Panc1 (cell line): ENCODE data around the gene BABAM2. TPM values are rescaled to one million over a fixed set of nuclear protein-coding genes. Genes with fewer than 3 reads are reported as not detected.

Source experiments
- ATAC-seq: fragments of 200-7000 bp; cut with Tn5 transposase; 2 replicates; pipeline ENCODE4 v1.9.1; 2020; ENCODE audit warnings: mild to moderate bottlenecking, moderate library complexity
- BruUV-seq: library from RNA; stranded (reverse); fragments of 400-500 nt; replicated peaks from 2 replicates; lab custom pipeline; 2021; lab: Mats Ljungman, UMichigan
- CTCF ChIA-PET: fragments of 300-600 bp; sonication (Branson Sonifier 250); formaldehyde crosslinking; loops from one replicate; lab custom pipeline; 2022; ENCODE audit warnings: antibody characterized with exemption; lab: Charles Lee
- POLR2A ChIA-PET: fragments of 300-600 bp; sonication (Branson Sonifier 250); formaldehyde crosslinking; loops from one replicate; lab custom pipeline; 2022; ENCODE audit warnings: antibody characterized with exemption; lab: Charles Lee
- DNase-seq: peaks from one replicate; pipeline ENCODE4 v3.0.0-alpha.2; 2010; ENCODE audit warnings: low read depth, low spot score
- H3K27ac ChIP-seq: 2 replicates; pipeline ENCODE4 v1.5.1; 2011; ENCODE audit warnings: mild to moderate bottlenecking, low read length, inconsistent platforms
- H3K27me3 ChIP-seq: fragments of 200-500 bp; sonication (Bioruptor generic); 2 replicates; pipeline ENCODE4 v1.6.0; 2014; ENCODE audit warnings: low read length, inconsistent platforms; ENCODE audit not compliant: control insufficient read depth, insufficient read depth
- H3K36me3 ChIP-seq: fragments of 200-500 bp; sonication (Bioruptor generic); 2 replicates; pipeline ENCODE4 v1.5.1; 2014; ENCODE audit warnings: inconsistent platforms, mild to moderate bottlenecking, low read length, moderate library complexity; ENCODE audit not compliant: control insufficient read depth, insufficient read depth
- H3K4me1 ChIP-seq: 2 replicates; pipeline ENCODE4 v1.5.1; 2011; ENCODE audit warnings: inconsistent platforms, mild to moderate bottlenecking, low read length, moderate library complexity; ENCODE audit not compliant: control insufficient read depth, insufficient read depth
- H3K4me3 ChIP-seq, 2 experiments: 2 replicates each; pipeline ENCODE4 v1.5.1; 2011 to 2012; ENCODE audit warnings: low read depth in 2 of 2, low read length in 2 of 2, mild to moderate bottlenecking in 2 of 2, inconsistent platforms in 1 of 2, moderate library complexity in 1 of 2
- H3K9me3 ChIP-seq: fragments of 200-500 bp; sonication (Bioruptor generic); 2 replicates; pipeline ENCODE4 v1.5.1; 2014; ENCODE audit warnings: low read depth, mild to moderate bottlenecking, inconsistent platforms, low read length, moderate library complexity; ENCODE audit not compliant: control insufficient read depth, insufficient read depth
- CTCF ChIP-seq: fragments of 450-650 bp; IDR thresholded peaks from 2 replicates; pipeline ENCODE4 v1.5.1; 2017; ENCODE audit warnings: mild to moderate bottlenecking
- POLR2AphosphoS5 ChIP-seq: IDR thresholded peaks from 2 replicates; pipeline ENCODE4 v1.6.1; 2012; ENCODE audit warnings: mild to moderate bottlenecking, low read depth, low read length, moderate library complexity
- REST ChIP-seq, 2 experiments: IDR thresholded peaks; 2 replicates each; pipeline ENCODE4 v1.6.1; 2011 to 2012; ENCODE audit warnings: low read depth in 2 of 2, control low read depth in 1 of 2, low read length in 1 of 2, mild to moderate bottlenecking in 1 of 2, moderate library complexity in 1 of 2; ENCODE audit not compliant: insufficient read depth in 1 of 2
- SIN3A ChIP-seq: IDR thresholded peaks from 2 replicates; pipeline ENCODE4 v1.6.1; 2012; ENCODE audit warnings: low read depth, mild to moderate bottlenecking, low read length, moderate library complexity, borderline replicate concordance; ENCODE audit not compliant: insufficient read depth
- TCF7L2 ChIP-seq: IDR thresholded peaks from 2 replicates; pipeline ENCODE4 v1.6.1; 2011; ENCODE audit warnings: mild to moderate bottlenecking, low read depth, low read length, inconsistent platforms
- in situ Hi-C: cut with HindIII; loops from 2 replicates; pipeline ENCODE4 v1.10.0; 2016; ENCODE audit warnings: low sequenced_read_pairs, low pct_unique_long_range_greater_than_20kb
- intact Hi-C: fragments of 100-400 bp; cut with micrococcal nuclease; formaldehyde crosslinking; loops from one replicate; pipeline ENCODE4 v1.10.0; 2022; ENCODE audit not compliant: unreplicated experiment
- total RNA-seq: library from RNA; stranded (reverse); gene quantifications from one replicate; pipeline ENCODE4 v1.2.1, GENCODE V29; 2021; ENCODE audit not compliant: unreplicated experiment

BABAM2 gene
- total RNA-seq, 1 experiment from 2014 or later: 31.2 TPM

- no peak for DNase-seq
- ChIA-PET POLR2A (no interaction called here), CTCF (interaction anchor here (1.1 kb wide), 1 partner anchor 164 kb away, joined by 3 read pairs; no protein-coding TSS in a partner anchor)
- TF ChIP-seq REST (IDR thresholded peaks at IDR 0.05; ENCODE audit: insufficient read depth in 1 of 2, low read depth in 2 of 2, low read length in 1 of 2): no peak
- no peak for TF ChIP-seq CTCF
- no peak for TF ChIP-seq POLR2AphosphoS5
- no peak for TF ChIP-seq TCF7L2
- no peak for TF ChIP-seq SIN3A
- no peak for ATAC-seq
- Histone ChIP-seq H3K9me3 (no peaks in the 10 kb centered on the region), H3K36me3 (no peaks in the 10 kb centered on the region; the same call in 1 of the 2 replicates), H3K27ac (no peak overlapping the region), H3K27me3 (no peaks in the 10 kb centered on the region), H3K4me3 (no peak overlapping the region), H3K4me1 (peaks cover 20% of the 10 kb centered on the region)
- intact Hi-C loops (no loop called here), in situ Hi-C loops (no loop called here)
- BruUV-seq: no TSS peak
Observed at GRCh38 chr2:27887111-27887510, 3.4 kb upstream of the BABAM2 start.

- CTCF ChIA-PET: interaction anchor here (1.1 kb wide), 1 partner anchor 165 kb away, joined by 3 read pairs; no protein-coding TSS in a partner anchor
- H3K27ac ChIP-seq: no peak overlapping the region
- H3K9me3 ChIP-seq: no peaks in the 10 kb centered on the region
- no TSS peak for BruUV-seq
- no peak for ATAC-seq
- in situ Hi-C loops (no loop called here), intact Hi-C loops (no loop called here)
- no peak for DNase-seq
- POLR2A ChIA-PET: interaction anchor here (0.7 kb wide), 1 partner anchor 49 kb away, joined by 5 read pairs; no protein-coding TSS in a partner anchor
- peaks cover 20% of the 10 kb centered on the region for H3K4me1 ChIP-seq
- no peaks in the 10 kb centered on the region; the same call in 1 of the 2 replicates for H3K36me3 ChIP-seq
- TF ChIP-seq REST (IDR thresholded peaks at IDR 0.05; ENCODE audit: insufficient read depth in 1 of 2, low read depth in 2 of 2, low read length in 1 of 2): no peak
- no peak for TF ChIP-seq TCF7L2
- TF ChIP-seq CTCF: no peak
- no peak for TF ChIP-seq POLR2AphosphoS5
- TF ChIP-seq SIN3A: no peak
- no peak overlapping the region for H3K4me3 ChIP-seq
- no peaks in the 10 kb centered on the region for H3K27me3 ChIP-seq
Observed at GRCh38 chr2:27887830-27888229, 2.7 kb upstream of the BABAM2 start.
